Osteoblast (primary cell): Measurements from ENCODE around the gene METTL18. TPM values are rescaled to one million over a fixed set of nuclear protein-coding genes. Genes with fewer than 3 reads are reported as not detected.

Experiments used
- DNase-seq: peaks from one replicate; pipeline ENCODE4 v3.0.0; 2011; ENCODE audit warnings: low spot score, mixed read lengths; ENCODE audit not compliant: insufficient read length; ENCODE audit errors: missing footprints
- H2AFZ ChIP-seq: 2 replicates; pipeline ENCODE4 v1.6.0; 2011; ENCODE audit warnings: mild to moderate bottlenecking, low read length
- H3K27ac ChIP-seq: 2 replicates; pipeline ENCODE4 v1.5.1; 2011; ENCODE audit warnings: mild to moderate bottlenecking, low read depth, low read length, moderate library complexity
- H3K27me3 ChIP-seq: 2 replicates; pipeline ENCODE4 v1.6.0; 2012; ENCODE audit warnings: mild to moderate bottlenecking, control low read depth, inconsistent platforms, low read length, moderate library complexity; ENCODE audit not compliant: insufficient read depth
- H3K36me3 ChIP-seq: 2 replicates; pipeline ENCODE4 v1.5.1; 2011; ENCODE audit warnings: mild to moderate bottlenecking, low read length, control low read depth, moderate library complexity; ENCODE audit not compliant: insufficient read depth
- H3K4me1 ChIP-seq: 2 replicates; pipeline ENCODE4 v1.5.1; 2011; ENCODE audit warnings: mild to moderate bottlenecking, low read length, control low read depth, moderate library complexity; ENCODE audit not compliant: insufficient read depth
- H3K4me2 ChIP-seq: 2 replicates; pipeline ENCODE4 v1.6.0; 2011; ENCODE audit warnings: mild to moderate bottlenecking, low read length; ENCODE audit not compliant: insufficient read depth
- H3K4me3 ChIP-seq: fragments of 200-600 bp; sonication (generic); 3 replicates; pipeline ENCODE4 v1.5.1; 2012; ENCODE audit warnings: mild to moderate bottlenecking, low read length, inconsistent platforms; ENCODE audit not compliant: insufficient read depth
- H3K79me2 ChIP-seq: 2 replicates; pipeline ENCODE4 v1.6.0; 2012; ENCODE audit warnings: mild to moderate bottlenecking, low read length, control low read depth, inconsistent platforms; ENCODE audit not compliant: insufficient read depth
- H3K9me3 ChIP-seq: 2 replicates; pipeline ENCODE4 v1.5.1; 2011; ENCODE audit warnings: low read depth, low read length, control low read depth
- H4K20me1 ChIP-seq: 2 replicates; pipeline ENCODE4 v1.6.0; 2012; ENCODE audit warnings: mild to moderate bottlenecking, low read length, control low read depth; ENCODE audit not compliant: insufficient read depth
- CTCF ChIP-seq: IDR thresholded peaks from 2 replicates; pipeline ENCODE4 v1.5.1; 2011; ENCODE audit warnings: mild to moderate bottlenecking, low read depth, low read length, moderate library complexity; ENCODE audit errors: extremely low read depth
- total RNA-seq: library from RNA; depleted of rRNA; stranded (reverse); fragments of >200 nt; gene quantifications from 2 replicates; pipeline ENCODE4 v1.2.3, GENCODE V29; 2012

METTL18 gene
- total RNA-seq, 1 donor, result 2.9 TPM

- no peak for DNase-seq
- no peak for TF ChIP-seq CTCF
- no peaks in the 10 kb centered on the region for H3K4me1 ChIP-seq
- H3K9me3 ChIP-seq, result no peaks in the 10 kb centered on the region
- no peak overlapping the region for H2AFZ ChIP-seq
- no peak overlapping the region for H3K4me3 ChIP-seq
- no peak overlapping the region for H3K4me2 ChIP-seq
- no peaks in the 10 kb centered on the region for H3K27me3 ChIP-seq
- H3K79me2 ChIP-seq, result no peaks in the 10 kb centered on the region
- H3K27ac ChIP-seq, result no peak overlapping the region
- peaks cover 3% of the 10 kb centered on the region for H3K36me3 ChIP-seq
- H4K20me1 ChIP-seq, result no peaks in the 10 kb centered on the region
Measured at GRCh38 chr1:169834869-169835268, 40.2 kb upstream of the METTL18 start.

GRCh38 chr1:169833179-169833901, 38.6 kb upstream of the METTL18 start:
- no peaks in the 10 kb centered on the region for H3K4me1 ChIP-seq
- no peak for TF ChIP-seq CTCF
- no peaks in the 10 kb centered on the region for H3K9me3 ChIP-seq
- H3K79me2 ChIP-seq, result no peaks in the 10 kb centered on the region
- no peak overlapping the region for H3K4me3 ChIP-seq
- no peaks in the 10 kb centered on the region for H3K27me3 ChIP-seq
- DNase-seq, result peak; percentile 34
- no peaks in the 10 kb centered on the region for H4K20me1 ChIP-seq
- no peak overlapping the region for H3K27ac ChIP-seq
- no peak overlapping the region for H2AFZ ChIP-seq
- H3K4me2 ChIP-seq, result no peak overlapping the region
- H3K36me3 ChIP-seq, result peaks cover 3% of the 10 kb centered on the region

- no peak overlapping the region for H3K4me3 ChIP-seq
Measured at GRCh38 chr1:169829671-169830070, 35.0 kb upstream of the METTL18 start.

More at GRCh38 chr1:169829671-169830070, 35.0 kb upstream of the METTL18 start:
- Histone ChIP-seq H3K27me3 (no peaks in the 10 kb centered on the region), H3K4me1 (no peaks in the 10 kb centered on the region), H3K4me2 (no peak overlapping the region), H4K20me1 (no peaks in the 10 kb centered on the region), H3K36me3 (peaks cover 7% of the 10 kb centered on the region), H2AFZ (no peak overlapping the region), H3K27ac (no peak overlapping the region), H3K79me2 (no peaks in the 10 kb centered on the region), H3K9me3 (no peaks in the 10 kb centered on the region)
- no peak for DNase-seq
- no peak for TF ChIP-seq CTCF
